ENCODE results near the gene NFATC3.
"Not testable (repeated sequence)": the region's sequence is repeated elsewhere in the genome, so short reads cannot be mapped to it uniquely, and the experiment has no call there.

NFATC3 gene

DNA sequence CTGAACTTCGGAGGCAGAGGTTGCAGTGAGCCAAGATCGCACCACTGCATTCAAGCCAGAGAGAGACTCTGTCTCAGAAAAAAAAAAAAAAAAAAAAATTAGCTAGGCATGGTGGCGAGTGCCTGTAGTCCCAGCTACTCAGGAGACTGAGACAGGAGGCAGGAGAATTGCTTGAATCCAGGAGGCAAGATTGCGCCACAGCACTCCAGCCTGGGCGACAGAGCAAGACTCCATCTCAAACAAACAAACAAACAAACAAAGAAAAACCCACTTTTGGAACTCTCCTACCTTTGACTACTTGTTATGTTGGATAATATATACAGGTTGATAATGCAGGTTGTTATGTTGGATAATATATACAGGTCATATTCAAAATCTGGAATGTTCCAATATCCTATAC, 35.3 kb downstream of the NFATC3 start:
- ATAC-seq, result not testable (repeated sequence)

DNA sequence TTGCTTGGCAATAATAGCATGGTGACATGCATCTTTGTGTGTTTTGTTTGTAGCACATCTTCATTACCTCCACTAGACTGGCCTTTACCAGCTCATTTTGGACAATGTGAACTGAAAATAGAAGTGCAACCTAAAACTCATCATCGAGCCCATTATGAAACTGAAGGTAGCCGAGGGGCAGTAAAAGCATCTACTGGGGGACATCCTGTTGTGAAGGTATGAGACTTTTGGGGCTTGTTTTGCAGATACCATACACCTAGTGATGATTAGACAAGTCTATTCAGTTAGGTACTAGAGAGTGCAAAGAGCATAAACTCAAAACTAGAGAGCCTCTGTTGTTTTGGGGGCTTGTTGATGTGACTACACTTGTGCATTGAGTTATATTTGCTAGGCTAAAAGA, 41.2 kb downstream of the NFATC3 start:
- ATAC-seq, result peak; percentile 53 to 73

DNA sequence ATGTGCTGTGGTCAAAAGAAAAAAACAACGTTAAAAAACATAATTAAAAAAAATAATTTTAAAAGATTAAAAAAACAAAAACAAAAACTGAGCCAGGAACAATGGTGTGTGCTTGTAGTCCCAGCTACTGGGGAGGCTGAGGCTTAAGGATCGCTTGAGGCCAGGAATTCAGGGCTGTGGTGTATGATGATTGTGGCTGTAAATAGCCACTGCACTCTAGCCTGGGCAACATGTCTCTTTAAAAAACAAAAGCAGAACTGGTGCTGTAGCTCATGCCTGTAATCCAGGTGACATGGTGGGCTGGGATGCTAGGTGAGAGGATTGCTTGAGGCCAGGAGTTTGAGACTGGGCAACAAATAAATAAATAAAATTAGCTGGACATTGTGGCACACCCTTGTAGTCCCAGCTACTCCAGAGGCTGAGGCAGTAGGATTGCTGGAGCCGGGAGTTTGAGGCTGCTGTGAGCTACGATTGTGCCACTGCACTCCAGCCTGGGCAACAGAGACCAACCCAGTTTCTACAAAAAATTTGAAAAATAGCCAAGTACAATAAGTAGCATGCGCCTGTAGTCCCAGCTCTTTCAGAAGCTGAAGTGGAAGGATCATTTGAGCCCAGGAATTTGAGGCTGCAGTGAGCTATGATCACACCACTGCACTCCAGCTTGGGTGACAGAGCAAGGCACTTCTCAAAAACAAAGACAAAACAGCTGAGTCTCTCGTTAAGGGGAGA, 43.6 kb downstream of the NFATC3 start:
- ATAC-seq, result no peak

DNA sequence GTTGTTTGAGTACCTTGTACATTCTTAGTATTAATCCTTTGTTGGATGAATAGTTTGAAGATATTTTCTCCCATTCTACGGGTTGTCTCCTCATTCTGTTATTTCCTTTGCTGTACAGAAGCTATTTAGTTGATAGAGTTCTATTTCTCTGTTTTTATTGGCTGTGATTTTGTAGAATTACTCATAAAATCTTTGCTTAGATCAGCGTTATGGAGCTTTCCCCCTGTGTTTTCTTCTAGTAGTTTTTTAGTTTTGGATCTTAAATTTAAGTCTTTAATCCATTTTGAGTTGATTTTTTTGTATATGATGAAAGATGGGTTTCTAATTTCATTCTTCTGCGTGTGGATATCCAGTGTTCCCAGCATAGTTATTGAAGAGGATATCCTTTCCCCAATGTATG, 45.4 kb downstream of the NFATC3 start:
- ATAC-seq, result no peak

DNA sequence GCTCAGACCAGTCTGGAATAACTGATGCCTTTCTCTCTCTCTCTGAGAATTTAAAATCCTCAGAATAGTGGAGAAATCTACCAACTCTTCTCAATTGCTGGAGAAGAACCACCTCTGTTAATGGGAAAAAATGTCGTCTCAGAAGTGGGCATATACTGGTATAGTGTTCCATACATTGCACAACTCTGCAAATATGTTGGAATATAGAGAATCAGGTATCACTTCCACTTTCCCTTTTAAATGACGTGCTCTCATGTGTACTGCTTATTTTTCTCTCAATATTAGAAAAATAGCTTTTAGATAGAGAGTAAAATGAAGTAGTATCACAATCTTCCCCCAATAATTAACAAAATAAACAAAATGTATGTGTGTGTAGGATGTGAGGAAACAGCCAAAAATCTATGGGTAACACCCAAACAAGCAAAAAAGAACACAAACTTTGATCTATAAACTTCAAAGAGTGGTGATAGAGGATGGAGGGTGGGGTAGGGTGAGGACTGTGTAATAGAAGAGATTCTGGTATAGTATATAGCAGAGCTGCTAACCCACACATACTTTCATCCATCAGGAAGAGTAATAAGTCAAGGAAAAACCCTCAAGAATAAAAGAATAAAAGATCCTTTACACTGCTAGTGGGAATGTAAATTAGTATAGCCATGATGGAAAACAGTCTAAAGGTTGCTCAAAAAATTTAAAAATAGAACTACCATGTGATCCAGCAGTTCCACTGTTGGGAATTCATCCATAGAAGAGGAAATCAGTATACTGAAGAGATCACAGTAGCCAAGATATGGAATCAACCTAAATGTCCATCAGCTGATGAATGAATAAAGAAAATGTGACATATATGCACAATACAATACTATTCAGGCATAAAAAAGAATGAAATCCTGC, 46.9 kb downstream of the NFATC3 start:
- ATAC-seq, result no peak

DNA sequence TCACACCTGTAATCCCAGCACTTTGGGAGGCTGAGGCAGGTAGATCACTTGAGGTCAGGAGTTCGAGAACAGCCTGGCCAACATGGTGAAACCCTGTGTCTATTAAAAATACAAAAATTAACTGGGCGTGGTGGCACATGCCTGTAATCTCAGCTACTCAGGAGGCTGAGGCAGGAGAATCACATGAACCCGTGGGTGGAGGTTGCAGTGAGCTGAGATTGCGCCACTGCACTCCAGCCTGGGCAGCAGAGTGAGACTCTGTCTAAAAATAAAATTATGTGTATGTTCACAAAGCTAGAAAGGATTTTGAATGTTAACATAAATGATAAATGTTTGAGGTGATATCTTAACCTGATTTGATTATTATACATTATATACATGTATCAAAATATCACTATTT, 47.8 kb downstream of the NFATC3 start:
- ATAC-seq, result not testable (repeated sequence)

DNA sequence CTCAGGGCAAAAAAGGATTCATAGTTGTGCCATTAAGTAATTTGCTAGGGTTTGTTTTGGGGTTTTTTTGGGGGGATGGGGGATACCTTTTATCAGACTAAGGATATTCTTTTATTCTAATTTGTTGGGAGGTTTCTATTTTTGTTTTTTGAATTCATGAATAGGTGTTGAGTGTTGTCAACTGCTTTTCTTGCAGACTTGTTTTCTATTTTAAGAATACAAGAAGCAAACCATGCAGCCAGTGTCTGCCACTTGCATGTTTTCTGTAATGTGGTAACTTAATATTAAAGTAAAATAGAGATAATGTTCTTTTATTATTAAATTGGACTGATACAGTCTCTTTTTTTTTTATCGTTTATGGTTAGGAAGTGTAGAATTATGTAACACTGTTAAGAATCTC, 49.5 kb downstream of the NFATC3 start:
- no peak for ATAC-seq

DNA sequence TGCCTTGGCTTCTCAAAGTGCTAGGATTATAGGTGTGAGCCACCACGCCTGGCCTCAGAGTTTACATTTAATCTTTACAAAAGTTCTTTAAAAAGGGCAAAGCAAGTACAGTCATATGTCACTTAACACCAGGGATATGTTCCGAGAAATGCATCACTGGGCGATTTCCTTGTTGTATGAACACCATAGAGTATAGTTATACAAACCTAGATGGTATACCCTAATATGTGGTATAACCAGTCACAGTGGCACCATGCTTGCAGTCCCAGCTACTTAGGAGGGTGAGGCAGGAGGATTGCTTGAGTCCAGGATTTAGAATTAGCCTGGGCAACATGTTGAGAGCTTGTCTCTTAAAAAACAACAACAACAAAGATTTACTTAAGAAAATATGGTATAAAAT, 51.3 kb downstream of the NFATC3 start:
- no peak for ATAC-seq

DNA sequence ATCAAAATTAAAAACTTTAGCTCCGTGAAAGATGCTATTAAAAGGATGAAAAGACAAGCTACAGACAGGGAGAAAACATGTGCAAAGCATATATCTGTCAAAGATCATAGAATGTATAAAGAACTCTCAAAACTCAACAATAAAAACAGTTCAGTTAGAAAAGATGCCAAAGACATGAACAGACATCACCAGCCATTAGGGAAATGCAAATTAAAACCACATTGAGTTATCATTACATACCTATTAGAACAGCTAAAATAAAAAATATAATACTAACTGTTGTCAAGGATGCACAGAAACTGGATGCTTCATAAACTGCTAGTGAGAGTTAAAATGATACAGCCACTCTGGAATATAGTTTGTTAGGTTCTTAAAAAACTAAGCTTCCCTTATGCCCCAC, 58.8 kb downstream of the NFATC3 start:
- no peak for ATAC-seq

DNA sequence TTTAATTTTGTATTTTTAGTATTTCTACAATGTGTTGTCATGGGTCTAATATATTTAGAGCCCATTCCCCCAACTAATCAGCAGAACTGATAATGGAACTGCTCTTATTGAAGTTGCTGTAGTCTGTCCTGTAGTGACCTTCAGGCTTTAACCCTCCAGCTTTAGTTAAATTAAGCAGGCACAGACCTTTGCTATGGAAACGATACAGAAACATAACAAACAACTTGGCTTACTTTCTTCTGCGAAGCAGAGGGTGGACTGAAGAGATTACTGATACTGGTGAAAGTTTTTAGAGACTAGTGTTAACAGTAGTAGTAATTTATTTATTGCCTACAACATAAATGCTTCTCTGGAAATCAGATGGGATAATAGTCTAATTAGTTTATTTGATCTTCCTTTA, 61.4 kb downstream of the NFATC3 start:
- no peak for ATAC-seq

DNA sequence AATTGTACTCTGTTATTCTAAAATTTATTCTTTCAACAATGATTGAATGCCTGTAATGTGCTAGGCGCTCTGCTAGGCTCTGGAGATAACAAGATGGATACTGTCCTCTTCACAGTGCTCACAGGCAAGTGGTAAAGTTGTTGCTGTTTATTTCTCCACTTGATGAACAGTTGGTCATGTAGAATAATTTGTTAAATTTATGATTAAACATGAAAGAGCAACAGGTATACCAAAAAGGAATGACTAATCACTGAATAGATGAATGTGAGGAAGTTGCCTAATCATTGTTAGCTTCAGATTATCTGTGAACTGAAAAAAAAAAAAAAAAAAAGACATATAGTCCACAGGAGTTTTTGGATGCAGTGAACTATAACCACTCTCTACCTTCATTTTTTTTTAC, 62.3 kb downstream of the NFATC3 start:
- ATAC-seq, result peak; percentile 82 to 90

DNA sequence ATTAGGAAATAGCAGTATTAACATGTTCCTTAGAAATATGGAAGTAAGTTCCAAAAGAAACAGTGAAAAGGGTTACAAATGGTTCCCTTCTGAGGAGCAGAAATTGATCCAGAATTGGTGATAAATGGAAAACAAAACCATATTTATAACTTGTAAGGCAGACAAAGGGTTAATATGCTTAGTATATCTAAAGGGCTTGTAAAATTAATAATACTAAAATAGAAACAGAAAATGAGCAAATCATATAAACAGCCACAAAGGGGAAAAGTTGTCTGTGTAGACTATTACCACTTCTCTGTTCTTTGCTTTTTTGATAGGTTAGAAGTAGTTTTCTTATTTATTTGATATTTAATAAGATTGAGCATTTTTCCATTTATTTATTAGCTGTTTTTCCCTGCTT, 64.4 kb downstream of the NFATC3 start:
- no peak for ATAC-seq

DNA sequence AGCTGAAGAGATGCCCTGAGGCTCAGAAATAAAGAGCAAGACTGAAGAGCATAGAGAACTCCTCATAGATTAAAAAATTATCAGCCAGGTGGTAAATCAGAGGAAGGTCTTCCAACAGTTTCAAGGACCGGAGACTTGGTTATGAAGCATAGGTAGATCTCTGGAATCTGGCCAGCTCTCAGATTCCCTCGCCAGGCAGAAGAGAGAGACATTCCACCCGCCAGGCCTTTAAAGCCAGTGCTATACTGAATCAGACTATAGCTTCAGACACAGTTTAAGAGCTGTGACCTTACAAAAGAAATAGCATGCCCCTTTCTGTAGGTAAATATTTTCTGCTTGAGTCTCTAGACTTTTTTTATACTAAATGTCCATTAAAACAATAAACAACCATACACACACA, 70.3 kb downstream of the NFATC3 start:
- ATAC-seq, result no peak

DNA sequence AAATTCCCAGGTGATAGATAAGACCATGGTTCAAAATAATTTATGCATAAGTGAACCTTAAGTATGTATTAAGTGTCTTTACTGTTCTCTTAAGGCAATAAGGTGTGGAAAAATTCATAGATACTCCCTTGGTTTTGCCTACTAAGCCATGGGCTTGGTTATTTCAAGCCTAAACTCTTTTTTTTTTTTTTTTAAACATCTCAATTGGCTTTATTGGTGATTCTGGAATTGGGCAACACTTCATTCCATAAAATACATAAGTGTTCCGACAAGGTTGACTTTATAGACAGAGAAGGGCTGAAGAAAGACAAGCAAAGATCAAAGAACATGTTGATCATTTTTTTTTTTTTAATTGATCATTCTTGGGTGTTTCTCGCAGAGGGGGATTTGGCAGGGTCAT, 77.2 kb downstream of the NFATC3 start:
- ATAC-seq, result no peak

DNA sequence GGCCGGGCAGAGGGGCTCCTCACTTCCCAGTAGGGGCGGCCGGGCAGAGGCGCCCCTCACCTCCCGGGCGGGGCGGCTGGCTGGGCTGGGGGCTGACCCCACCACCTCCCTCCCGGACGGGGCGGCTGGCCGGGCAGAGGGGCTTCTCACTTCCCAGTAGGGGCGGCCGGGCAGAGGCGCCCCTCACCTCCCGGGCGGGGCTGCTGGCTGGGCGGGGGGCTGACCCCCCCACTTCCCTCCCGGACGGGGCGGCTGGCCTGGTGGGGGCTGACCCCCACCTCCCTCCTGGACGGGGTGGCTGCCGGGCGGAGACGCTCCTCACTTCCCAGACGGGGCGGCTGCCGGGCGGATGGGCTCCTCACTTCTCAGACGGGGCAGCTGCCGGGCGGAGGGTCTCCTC, 78.1 kb downstream of the NFATC3 start:
- ATAC-seq, result not testable (repeated sequence)

DNA sequence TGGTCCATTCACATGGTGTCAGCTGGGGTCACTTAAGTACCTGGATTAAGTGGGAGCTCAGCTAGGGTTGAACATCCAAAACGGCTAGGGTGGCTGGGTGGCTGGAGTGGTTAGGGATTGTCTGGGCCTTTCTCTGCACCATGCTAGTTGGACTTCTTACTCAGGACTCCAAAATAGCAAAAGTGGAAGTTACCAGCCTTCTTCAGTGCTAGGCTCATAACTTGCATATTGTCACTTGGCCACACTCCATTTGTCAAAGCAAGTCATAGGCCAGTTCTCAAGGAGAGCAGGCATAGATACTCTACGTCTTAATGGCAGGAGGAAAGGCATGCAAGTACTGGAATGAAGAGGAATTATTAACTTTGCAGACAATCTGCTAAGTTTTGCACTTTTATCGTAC, 81.1 kb downstream of the NFATC3 start:
- ATAC-seq, result no peak

DNA sequence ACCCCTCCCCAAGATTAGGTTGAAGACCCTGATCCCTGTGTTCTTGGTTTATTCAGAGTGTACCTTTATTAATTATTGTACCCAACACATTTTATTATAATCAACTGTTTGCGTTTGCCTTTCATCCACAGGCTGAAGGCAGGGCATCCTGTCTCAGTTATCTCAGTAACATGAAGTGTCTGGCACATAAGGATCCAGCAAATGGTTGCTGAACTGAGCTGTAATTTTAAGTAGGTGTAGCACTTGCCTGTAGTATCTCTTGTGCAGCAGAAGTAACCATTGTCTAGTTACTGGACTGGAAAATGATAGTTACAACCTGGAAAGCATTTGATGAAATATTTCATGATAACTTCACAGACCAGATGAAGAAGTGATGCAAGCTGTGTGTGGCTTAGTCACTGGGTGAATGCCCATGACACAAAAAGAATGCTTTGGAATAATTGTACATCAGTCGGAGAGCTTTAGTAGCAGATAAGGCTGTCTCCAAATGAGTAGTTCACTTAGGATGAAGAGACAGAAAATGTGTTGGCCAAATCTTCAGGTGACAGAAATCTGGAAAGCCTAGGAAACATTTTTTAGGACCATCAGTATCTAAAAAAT, 94.1 kb downstream of the NFATC3 start:
- no peak for ATAC-seq

DNA sequence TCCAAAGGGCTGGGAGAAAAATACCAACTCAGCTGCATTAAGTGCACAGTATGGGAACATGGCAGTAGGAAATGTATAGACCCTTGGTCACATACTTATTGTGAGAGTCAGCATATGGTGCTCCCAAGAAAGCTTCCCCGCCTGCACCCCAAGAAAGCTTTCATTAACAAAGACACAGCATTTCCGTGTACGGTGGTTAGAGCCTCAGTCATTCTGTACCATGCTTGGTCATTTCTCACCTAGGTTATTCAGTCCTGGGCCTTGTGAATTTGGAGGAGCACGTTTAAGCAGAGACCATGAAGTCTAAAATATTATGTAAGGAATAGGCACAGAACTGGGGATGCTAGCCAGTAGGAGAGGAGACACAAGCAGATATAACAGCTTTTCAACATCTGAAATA, 94.7 kb downstream of the NFATC3 start:
- ATAC-seq, result no peak

DNA sequence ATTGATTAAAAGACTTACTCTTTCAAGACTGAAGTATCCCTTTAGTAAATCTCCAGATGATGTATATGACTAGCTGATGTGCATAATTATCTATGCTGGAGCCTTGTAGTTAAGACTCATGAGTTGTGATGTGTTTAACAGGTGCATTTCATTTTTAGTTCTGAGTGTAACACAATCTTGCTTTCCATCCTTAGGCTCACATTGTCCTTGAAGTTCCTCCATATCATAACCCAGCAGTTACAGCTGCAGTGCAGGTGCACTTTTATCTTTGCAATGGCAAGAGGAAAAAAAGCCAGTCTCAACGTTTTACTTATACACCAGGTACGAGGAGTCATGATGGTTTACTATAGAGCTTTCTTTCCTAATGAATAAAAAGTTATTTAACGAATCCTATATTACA, 97.9 kb downstream of the NFATC3 start:
- no peak for ATAC-seq

DNA sequence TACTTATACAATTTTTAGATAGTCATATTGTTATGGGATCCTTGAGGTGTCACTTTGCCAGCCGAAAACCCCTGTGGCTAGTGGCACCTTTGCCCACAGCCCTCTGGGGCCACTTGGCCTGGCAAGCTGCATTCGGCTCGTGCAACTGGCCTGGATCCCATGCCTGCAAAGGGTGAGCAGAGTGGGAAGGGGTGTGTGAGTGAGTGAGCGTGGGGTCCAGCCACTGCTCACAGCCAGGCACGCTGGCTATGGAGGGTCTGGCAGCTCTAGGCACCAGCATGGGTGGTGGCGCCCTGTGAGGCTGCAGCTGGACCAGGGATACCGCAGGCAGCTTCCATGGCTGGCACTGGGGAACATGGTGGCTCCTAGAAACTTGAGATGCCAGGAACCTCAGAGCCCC, 101.7 kb downstream of the NFATC3 start:
- ATAC-seq, result no peak

DNA sequence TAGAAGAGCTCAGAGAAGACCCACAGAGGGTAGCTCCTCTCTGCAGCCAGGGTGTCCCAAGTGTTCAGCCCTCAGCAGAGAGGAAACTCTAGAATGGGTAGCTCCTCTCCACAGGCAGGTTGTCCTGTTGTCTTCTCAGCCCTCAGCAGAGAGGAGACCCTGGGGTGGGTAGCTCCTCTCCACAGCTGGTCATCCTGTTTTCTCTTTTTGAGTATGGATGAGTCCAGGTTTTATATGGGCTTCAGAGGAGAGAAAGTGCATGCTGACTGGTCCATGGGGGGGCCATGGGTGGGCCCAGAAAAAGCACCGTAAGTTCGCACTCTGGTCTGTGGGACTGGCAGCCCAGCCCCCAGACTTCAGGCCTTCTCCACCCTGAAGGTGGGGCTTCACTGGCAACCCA, 102.3 kb downstream of the NFATC3 start:
- no peak for ATAC-seq

DNA sequence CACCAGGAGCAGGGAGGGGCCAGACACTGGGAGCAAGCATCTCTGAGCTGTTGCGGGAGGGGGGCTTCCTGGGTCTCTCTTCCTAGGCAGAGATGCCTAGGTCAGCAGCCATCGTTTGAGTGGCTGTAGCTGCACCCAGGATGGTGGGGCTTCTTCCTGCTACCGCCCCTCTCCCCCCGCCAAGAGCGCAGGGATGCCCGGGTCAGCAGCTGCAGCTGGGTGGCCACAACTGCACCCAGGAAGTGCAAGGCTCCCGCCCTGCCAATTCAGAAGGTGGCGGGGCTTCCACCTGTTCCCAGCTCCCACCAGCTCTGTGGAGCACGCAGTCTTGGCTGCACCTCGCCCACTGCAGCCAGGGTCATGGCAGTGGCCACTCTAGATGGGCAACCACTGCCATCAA, 103.0 kb downstream of the NFATC3 start:
- no peak for ATAC-seq

DNA sequence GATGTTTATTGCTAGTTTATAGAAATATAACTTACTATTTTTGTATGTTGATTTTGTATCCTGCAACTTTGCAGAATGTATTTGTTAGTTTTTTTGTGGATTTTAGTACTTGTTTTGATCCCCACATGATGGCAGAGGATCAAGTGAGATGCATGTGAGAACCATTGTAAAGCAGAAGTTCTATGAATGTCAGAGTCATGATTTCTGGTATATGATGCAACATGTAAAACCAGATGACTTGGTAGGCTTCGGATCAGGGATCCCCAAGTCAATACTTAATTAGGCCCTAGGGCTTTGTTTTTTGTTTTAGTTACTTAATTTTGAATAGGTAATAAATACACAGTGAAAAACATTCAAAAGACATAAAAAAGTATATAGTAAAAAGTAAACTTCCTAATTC, 104.9 kb downstream of the NFATC3 start:
- ATAC-seq, result no peak
